Neural cell (in vitro differentiated cells): ENCODE results near the gene MTCL1.

Source experiments
- CTCF ChIP-seq: fragments of 450-650 bp; IDR thresholded peaks from 2 replicates; pipeline ENCODE4 v1.5.1; 2014; ENCODE audit warnings: antibody characterized with exemption, mild to moderate bottlenecking, moderate library complexity; ENCODE audit not compliant: poor library complexity, severe bottlenecking
- EP300 ChIP-seq: fragments of 450-650 bp; conservative IDR thresholded peaks from 2 replicates; pipeline ENCODE4 v1.6.1; 2014; ENCODE audit warnings: antibody characterized with exemption, mild to moderate bottlenecking, moderate library complexity; ENCODE audit not compliant: poor library complexity, severe bottlenecking
- POLR2AphosphoS5 ChIP-seq: IDR thresholded peaks from 2 replicates; pipeline ENCODE4 v1.6.1; 2012
- TAF1 ChIP-seq: IDR thresholded peaks from 2 replicates; pipeline ENCODE4 v1.6.1; 2012; ENCODE audit warnings: low read depth

- TF ChIP-seq TAF1 (no peak), CTCF (no peak), POLR2AphosphoS5 (no peak), EP300 (no peak)
These were observed 62.0 kb downstream of the MTCL1 start for GRCh38 chr18:8767340-8767739.
